SK-N-SH (cell line): ENCODE results near the gene PPP1R18. TPM values are rescaled to one million over a fixed set of nuclear protein-coding genes. Genes with fewer than 3 reads are reported as not detected.

ENCODE experiments used
- CTCF ChIA-PET: fragments of 300-600, 350-600 bp; formaldehyde crosslinking; extraction: SDS; loops from one replicate; lab custom pipeline; 2021; lab: Yijun Ruan, JAX
- POLR2A ChIA-PET: fragments of 350-600 bp; sonication (Branson Sonifier 250); formaldehyde crosslinking; extraction: SDS; loops from one replicate; lab custom pipeline; 2020; ENCODE audit warnings: antibody characterized with exemption, inconsistent platforms; lab: Yijun Ruan, JAX
- DNase-seq: peaks from one replicate; pipeline ENCODE4 v3.0.0; 2012
- H2AFZ ChIP-seq: fragments of 200-600 bp; sonication (generic); 2 replicates; pipeline ENCODE4 v1.8.1; 2016; ENCODE audit warnings: antibody characterized with exemption, mild to moderate bottlenecking, low read depth
- H3F3A ChIP-seq: fragments of 200-600 bp; sonication (generic); replicated peaks from 2 replicates; pipeline ENCODE3; 2016; ENCODE audit warnings: antibody characterized with exemption, mild to moderate bottlenecking; ENCODE audit not compliant: insufficient read depth
- H3K27ac ChIP-seq, 2 experiments: fragments of 200-500 bp in 1 of 2; fragments of 200-600 bp in 1 of 2; sonication (Bioruptor generic) in 1 of 2; sonication (generic), shearing (Covaris generic) in 1 of 2; 2 replicates each; pipeline versions ENCODE4 v1.5.1 to v1.6.1; 2014 to 2016; ENCODE audit warnings: low read depth in 2 of 2, inconsistent platforms in 1 of 2, low read length in 1 of 2, mild to moderate bottlenecking in 1 of 2, mixed read lengths in 1 of 2
- H3K27me3 ChIP-seq: fragments of 200-600 bp; sonication (generic), shearing (Covaris generic); 2 replicates; pipeline ENCODE4 v1.6.1; 2016; ENCODE audit warnings: mixed run types; ENCODE audit not compliant: insufficient read depth
- H3K36me3 ChIP-seq, 2 experiments: fragments of 200-500 bp in 1 of 2; fragments of 200-600 bp in 1 of 2; sonication (Bioruptor generic) in 1 of 2; sonication (generic) in 1 of 2; replicated peaks in 1 of 2; 2 replicates each; pipeline versions ENCODE3 to v1.5.1; 2014 to 2016; ENCODE audit warnings: low read length in 1 of 2, mild to moderate bottlenecking in 1 of 2; ENCODE audit not compliant: insufficient read depth in 2 of 2, control insufficient read depth in 1 of 2
- H3K4me1 ChIP-seq, 2 experiments: fragments of 200-500 bp in 1 of 2; fragments of 200-600 bp in 1 of 2; sonication (Bioruptor generic) in 1 of 2; sonication (generic), shearing (Covaris generic) in 1 of 2; 2 replicates each; pipeline versions ENCODE4 v1.5.1 to v1.6.1; 2014 to 2016; ENCODE audit warnings: low read depth in 1 of 2, low read length in 1 of 2, mixed run types in 1 of 2; ENCODE audit not compliant: insufficient read depth in 2 of 2, control insufficient read depth in 1 of 2
- H3K4me2 ChIP-seq: fragments of 200-600 bp; sonication (generic), shearing (Covaris generic); 2 replicates; pipeline ENCODE4 v1.6.1; 2017; ENCODE audit warnings: mixed run types
- H3K4me3 ChIP-seq, 2 experiments: fragments of 200-500 bp in 1 of 2; fragments of 200-600 bp in 1 of 2; sonication (Bioruptor generic) in 1 of 2; sonication (generic), shearing (Covaris generic) in 1 of 2; 2 replicates each; pipeline versions ENCODE4 v1.5.1 to v1.8.1; 2014 to 2016; ENCODE audit warnings: low read depth in 2 of 2, inconsistent platforms in 1 of 2, low read length in 1 of 2, mild to moderate bottlenecking in 1 of 2, mixed read lengths in 1 of 2, moderate library complexity in 1 of 2
- H3K79me2 ChIP-seq: fragments of 200-600 bp; sonication (generic); 2 replicates; pipeline ENCODE4 v1.8.1; 2017; ENCODE audit warnings: mild to moderate bottlenecking; ENCODE audit not compliant: insufficient read depth
- H3K9ac ChIP-seq: fragments of 200-600 bp; sonication (generic); 2 replicates; pipeline ENCODE4 v1.6.1; 2017; ENCODE audit warnings: mixed run types
- H3K9me2 ChIP-seq: fragments of 200-600 bp; sonication (generic); 2 replicates; pipeline ENCODE4 v1.6.1; 2017; ENCODE audit warnings: mixed run types
- H3K9me3 ChIP-seq: fragments of 200-600 bp; sonication (generic); 2 replicates; pipeline ENCODE4 v1.6.1; 2017; ENCODE audit warnings: mixed run types, mild to moderate bottlenecking, moderate library complexity
- H4K20me1 ChIP-seq: fragments of 200-600 bp; sonication (generic); 2 replicates; pipeline ENCODE4 v1.6.1; 2017; ENCODE audit warnings: mild to moderate bottlenecking, mixed run types; ENCODE audit not compliant: insufficient read depth
- CHD2 ChIP-seq: fragments of 150-350 bp; IDR thresholded peaks from 2 replicates; pipeline ENCODE4 v1.6.1; 2018; ENCODE audit warnings: low read length; ENCODE audit not compliant: partially characterized antibody
- FOSL2 ChIP-seq: IDR thresholded peaks from 2 replicates; pipeline ENCODE4 v1.4.0; 2012; ENCODE audit warnings: low read depth, mild to moderate bottlenecking, moderate library complexity, borderline replicate concordance
- FOXJ3 ChIP-seq: sonication (generic); formaldehyde crosslinking; IDR thresholded peaks from 2 replicates; pipeline ENCODE4 v1.5.1; 2020; ENCODE audit warnings: mild to moderate bottlenecking, missing genetic modification reagents
- JUND ChIP-seq: IDR thresholded peaks from 2 replicates; pipeline ENCODE4 v1.4.0; 2012
- NFIC ChIP-seq: IDR thresholded peaks from 2 replicates; pipeline ENCODE4 v1.4.0; 2012; ENCODE audit warnings: borderline replicate concordance
- POLR2AphosphoS5 ChIP-seq: IDR thresholded peaks from 2 replicates; pipeline ENCODE4 v1.6.1; 2012; ENCODE audit warnings: low read depth, low read length
- RCOR1 ChIP-seq: fragments of 150-350 bp; IDR thresholded peaks from 2 replicates; pipeline ENCODE4 v1.6.1; 2017; ENCODE audit warnings: antibody characterized with exemption, low read length
- REST ChIP-seq: IDR thresholded peaks from 2 replicates; pipeline ENCODE4 v1.6.1; 2012; ENCODE audit warnings: mild to moderate bottlenecking, low read depth, low read length, moderate library complexity
- RFX5 ChIP-seq: IDR thresholded peaks from 2 replicates; pipeline ENCODE4 v1.6.1; 2012; ENCODE audit warnings: mild to moderate bottlenecking, improper control_type of control experiment, low read length
- SIN3A ChIP-seq: IDR thresholded peaks from 2 replicates; pipeline ENCODE4 v1.6.1; 2012; ENCODE audit warnings: low read depth, mild to moderate bottlenecking, low read length, moderate library complexity, borderline replicate concordance
- SMC3 ChIP-seq: IDR thresholded peaks from 2 replicates; pipeline ENCODE4 v1.6.1; 2012; ENCODE audit warnings: low read depth, low read length, improper control_type of control experiment
- USF1 ChIP-seq: IDR thresholded peaks from 2 replicates; pipeline ENCODE4 v1.4.0; 2012; ENCODE audit warnings: low read depth, borderline replicate concordance
- USF2 ChIP-seq: fragments of 150-350 bp; IDR thresholded peaks from 2 replicates; pipeline ENCODE4 v1.6.1; 2017; ENCODE audit warnings: antibody characterized with exemption, low read length, low read depth, borderline replicate concordance
- YY1 ChIP-seq: IDR thresholded peaks from 2 replicates; pipeline ENCODE4 v1.4.0; 2012; ENCODE audit warnings: low read depth, mild to moderate bottlenecking
- ZBTB33 ChIP-seq: IDR thresholded peaks from 2 replicates; pipeline ENCODE4 v1.4.0; 2012; ENCODE audit warnings: low read depth, borderline replicate concordance
- WGBS: methylation state at CpG from one replicate; pipeline ENCODE4 v1.1.6; 2017; ENCODE audit warnings: low lambda C conversion rate; 5-methylcytosine and 5-hydroxymethylcytosine counted together
- polyA plus RNA-seq, 3 experiments: library from polyadenylated mRNA; depleted of rRNA; stranded (reverse); fragments of >200 nt; gene quantifications; 2 replicates each; pipeline ENCODE4 v1.2.3, GENCODE V29; 2012

The PPP1R18 gene
- polyA plus RNA-seq, 1 of the 3 experiments (the other 2 are of a cell fraction) = 73.2 TPM

- no peak for TF ChIP-seq USF2
- TF ChIP-seq CHD2 = no peak
- TF ChIP-seq USF1 = no peak
- TF ChIP-seq FOSL2 = no peak
- TF ChIP-seq ZBTB33 = no peak
- TF ChIP-seq NFIC = no peak
- no peak for TF ChIP-seq YY1
- no peak for TF ChIP-seq RFX5
- no peak for TF ChIP-seq SMC3
- TF ChIP-seq RCOR1 = no peak
- TF ChIP-seq, all 33 proteins: peak for 9
These were observed 4.2 kb upstream of the PPP1R18 start, which contains the start of gene NRM (continued) for GRCh38 chr6:30690403-30691207.

- Histone ChIP-seq H3K27ac (peak overlapping the region; percentile 78 to 87), H3K9me3 (no peaks in the 10 kb centered on the region), H3F3A (no peaks in the 10 kb centered on the region), H3K9ac (peak overlapping the region; percentile 74; the same call in 1 of the 2 replicates), H2AFZ (no peak overlapping the region), H3K4me1 (peaks cover 17 to 40% of the 10 kb centered on the region in 2 experiments; a peak in 2 of 4 replicates), H3K9me2 (no peaks in the 10 kb centered on the region), H3K4me2 (peak overlapping the region; percentile 76), H3K4me3 (peak overlapping the region; percentile 66 to 86), H3K36me3 (peaks cover 0 to 3% of the 10 kb centered on the region in 2 experiments), H3K27me3 (no peaks in the 10 kb centered on the region), H4K20me1 (no peaks in the 10 kb centered on the region; the same call in 1 of the 2 replicates), H3K79me2 (peaks cover 55% of the 10 kb centered on the region)
- DNase-seq = no peak
- TF ChIP-seq JUND = no peak
- TF ChIP-seq FOSL2 = no peak
- TF ChIP-seq POLR2AphosphoS5 = no peak
- no peak for TF ChIP-seq SMC3
- no peak for TF ChIP-seq NFIC
- TF ChIP-seq FOXJ3 (CRISPR knock-in tag) = no peak
- no peak for TF ChIP-seq SIN3A
- TF ChIP-seq REST = no peak
- ChIA-PET POLR2A (interaction anchor here (0.6 to 1.5 kb wide), 3 partner anchors 20 to 31 kb away, joined by 3 to 6 read pairs (median 3); partner anchors contain the start of gene MDC1), CTCF (interaction anchor here (1.7 to 29.8 kb wide), 3 partner anchors 9 to 33 kb away, joined by 3 to 838 read pairs (median 56); partner anchors contain the start of genes FLOT1, MDC1 and TUBB)
- 26% methylated on average over 3 of the region's 4 CpGs for WGBS
These were observed 3.5 kb upstream of the PPP1R18 start for GRCh38 chr6:30689985-30690384.
